Dedifferentiated amniotic fluid mesenchymal stem cell (primary cell): ENCODE data around the gene PPP1R27.

ENCODE experiments used
- DNase-seq: peaks from one replicate; pipeline ENCODE4 v3.0.0-alpha.2; 2016; ENCODE audit errors: extremely low spot score

Gene PPP1R27

GRCh38 chr17:81821147-81821546 lies 13.7 kb downstream of the PPP1R27 start:
- DNase-seq = no peak

GRCh38 chr17:81819708-81820107 lies 15.1 kb downstream of the PPP1R27 start:
- DNase-seq = no peak

- no peak for DNase-seq
Observed at GRCh38 chr17:81817758-81818147, 17.1 kb downstream of the PPP1R27 start.

- no peak for DNase-seq
Observed at GRCh38 chr17:81815646-81815986, 19.2 kb downstream of the PPP1R27 start.

GRCh38 chr17:81814748-81815645 lies 19.9 kb downstream of the PPP1R27 start:
- DNase-seq = no peak

GRCh38 chr17:81813861-81814683 lies 20.8 kb downstream of the PPP1R27 start:
- no peak for DNase-seq

- DNase-seq = no peak
Observed at GRCh38 chr17:81813371-81813684, 21.5 kb downstream of the PPP1R27 start.

- DNase-seq = no peak
Observed at GRCh38 chr17:81812571-81813370, 22.1 kb downstream of the PPP1R27 start.

- no peak for DNase-seq
Observed at GRCh38 chr17:81811705-81812570, 22.9 kb downstream of the PPP1R27 start.

- DNase-seq = no peak
Observed at GRCh38 chr17:81810892-81811704, 23.8 kb downstream of the PPP1R27 start.

GRCh38 chr17:81810476-81810875 lies 24.4 kb downstream of the PPP1R27 start:
- no peak for DNase-seq

GRCh38 chr17:81809556-81809998 lies 25.3 kb downstream of the PPP1R27 start:
- DNase-seq = no peak

- DNase-seq = no peak
Observed at GRCh38 chr17:81808778-81809555, 25.9 kb downstream of the PPP1R27 start.

- DNase-seq = no peak
Observed at GRCh38 chr17:81807839-81808238, 27.0 kb downstream of the PPP1R27 start.

- no peak for DNase-seq
Observed at GRCh38 chr17:81807210-81807719, 27.6 kb downstream of the PPP1R27 start.

- no peak for DNase-seq
Observed at GRCh38 chr17:81806461-81807209, 28.2 kb downstream of the PPP1R27 start.

GRCh38 chr17:81805707-81806460 lies 29.0 kb downstream of the PPP1R27 start:
- no peak for DNase-seq
